ENCODE measurements around the gene C20orf144. TPM values are rescaled to one million over a fixed set of nuclear protein-coding genes. Genes with fewer than 3 reads are reported as not detected.

Gene C20orf144
- total RNA-seq, 1 donor from 2014 or later, result not detected

DNA sequence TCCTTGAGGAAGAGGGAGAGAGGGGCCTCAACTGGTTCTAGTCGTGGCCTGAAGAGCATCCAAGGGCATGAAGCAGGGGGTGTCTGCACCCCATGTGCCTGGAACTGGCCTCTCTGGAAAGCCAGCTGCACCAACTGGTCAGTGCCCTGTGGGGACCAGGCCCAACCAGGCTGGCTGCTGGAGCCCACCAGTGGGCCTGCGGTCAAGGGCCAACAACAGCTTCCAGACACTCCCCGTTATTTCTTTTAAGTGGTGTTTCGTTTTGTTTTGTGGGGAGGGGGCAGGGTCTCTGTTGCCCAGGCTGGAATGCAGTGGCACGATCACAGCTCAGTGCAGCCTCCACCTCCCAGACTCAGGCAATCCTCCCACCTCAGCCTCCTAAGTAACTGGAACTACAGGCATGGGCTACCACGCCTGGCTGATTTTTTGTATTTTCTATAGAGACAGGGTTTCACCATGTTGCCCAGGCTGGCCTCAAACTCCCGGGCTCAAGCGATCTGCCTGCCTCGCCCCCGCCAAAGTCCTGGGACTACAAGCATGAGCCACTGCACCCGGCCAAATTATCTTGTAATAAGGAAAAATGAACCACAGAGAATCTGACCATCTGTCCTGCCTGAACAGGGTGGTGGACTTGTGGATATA lies 11.9 kb upstream of the C20orf144 start:
- TF ChIP-seq, protein P1, sequence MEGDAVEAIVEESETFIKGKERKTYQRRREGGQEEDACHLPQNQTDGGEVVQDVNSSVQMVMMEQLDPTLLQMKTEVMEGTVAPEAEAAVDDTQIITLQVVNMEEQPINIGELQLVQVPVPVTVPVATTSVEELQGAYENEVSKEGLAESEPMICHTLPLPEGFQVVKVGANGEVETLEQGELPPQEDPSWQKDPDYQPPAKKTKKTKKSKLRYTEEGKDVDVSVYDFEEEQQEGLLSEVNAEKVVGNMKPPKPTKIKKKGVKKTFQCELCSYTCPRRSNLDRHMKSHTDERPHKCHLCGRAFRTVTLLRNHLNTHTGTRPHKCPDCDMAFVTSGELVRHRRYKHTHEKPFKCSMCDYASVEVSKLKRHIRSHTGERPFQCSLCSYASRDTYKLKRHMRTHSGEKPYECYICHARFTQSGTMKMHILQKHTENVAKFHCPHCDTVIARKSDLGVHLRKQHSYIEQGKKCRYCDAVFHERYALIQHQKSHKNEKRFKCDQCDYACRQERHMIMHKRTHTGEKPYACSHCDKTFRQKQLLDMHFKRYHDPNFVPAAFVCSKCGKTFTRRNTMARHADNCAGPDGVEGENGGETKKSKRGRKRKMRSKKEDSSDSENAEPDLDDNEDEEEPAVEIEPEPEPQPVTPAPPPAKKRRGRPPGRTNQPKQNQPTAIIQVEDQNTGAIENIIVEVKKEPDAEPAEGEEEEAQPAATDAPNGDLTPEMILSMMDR (IDR thresholded peaks at IDR 0.05), result no peak
- Histone ChIP-seq H3K36me3 (peaks cover 0 to 1% of the 10 kb centered on the region in 2 donors), H3K9me3 (no peaks in the 10 kb centered on the region), H3K27me3 (no peaks in the 10 kb centered on the region), H3K4me3 (no peak overlapping the region), H3K4me1 (peaks cover 8 to 17% of the 10 kb centered on the region in 2 donors), H3K27ac (no peak overlapping the region)
- intact Hi-C loops (cut with DNase I), result no loop called here
- no peak for DNase-seq (ENCODE audit: low spot score in 2 of 2)

DNA sequence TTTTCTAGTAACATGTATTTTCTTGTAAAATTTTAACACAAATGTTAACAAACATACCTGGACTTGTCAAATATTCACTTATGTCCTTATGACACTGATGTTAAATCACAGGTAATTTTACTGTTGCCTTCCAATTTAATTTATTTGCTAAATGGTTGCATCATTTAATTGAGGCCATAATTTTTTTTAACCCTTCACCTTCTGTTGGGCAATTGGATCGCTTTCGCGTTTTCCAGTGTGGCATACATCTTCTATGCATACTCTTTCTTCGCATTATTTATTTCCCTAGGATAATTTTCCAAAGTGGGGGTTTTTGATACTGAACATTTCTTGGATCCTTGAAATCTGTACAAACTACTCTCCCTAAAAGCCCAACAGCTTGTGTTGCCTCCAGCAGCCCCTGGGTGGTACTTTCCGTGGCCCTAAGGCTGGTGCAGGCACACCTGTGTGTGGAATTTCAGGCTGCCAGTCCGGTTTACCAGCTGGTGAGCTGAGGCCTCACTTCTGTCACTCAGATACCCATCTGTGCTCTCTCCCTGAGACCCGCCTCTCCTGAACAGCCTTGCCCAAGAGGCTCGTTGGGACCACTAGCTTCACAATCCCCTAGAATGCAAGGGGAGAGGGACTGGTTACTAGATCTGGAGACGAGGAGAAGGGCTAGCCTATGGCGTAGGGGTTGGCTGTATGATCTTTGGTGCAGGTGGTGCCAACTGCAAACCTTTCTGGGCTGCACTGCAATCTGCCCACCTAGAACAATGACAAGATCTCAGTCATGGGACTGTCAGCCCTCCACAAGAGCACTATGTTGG lies 11.2 kb upstream of the C20orf144 start:
- TF ChIP-seq, protein P1 (IDR thresholded peaks at IDR 0.05), result no peak
- Histone ChIP-seq H3K27me3 (no peaks in the 10 kb centered on the region), H3K36me3 (no peaks in the 10 kb centered on the region), H3K27ac (no peak overlapping the region), H3K4me1 (peaks cover 8 to 17% of the 10 kb centered on the region in 2 donors), H3K4me3 (no peak overlapping the region), H3K9me3 (no peaks in the 10 kb centered on the region)
- intact Hi-C loops (cut with DNase I), result no loop called here
- DNase-seq (ENCODE audit: low spot score in 2 of 2), result no peak

DNA sequence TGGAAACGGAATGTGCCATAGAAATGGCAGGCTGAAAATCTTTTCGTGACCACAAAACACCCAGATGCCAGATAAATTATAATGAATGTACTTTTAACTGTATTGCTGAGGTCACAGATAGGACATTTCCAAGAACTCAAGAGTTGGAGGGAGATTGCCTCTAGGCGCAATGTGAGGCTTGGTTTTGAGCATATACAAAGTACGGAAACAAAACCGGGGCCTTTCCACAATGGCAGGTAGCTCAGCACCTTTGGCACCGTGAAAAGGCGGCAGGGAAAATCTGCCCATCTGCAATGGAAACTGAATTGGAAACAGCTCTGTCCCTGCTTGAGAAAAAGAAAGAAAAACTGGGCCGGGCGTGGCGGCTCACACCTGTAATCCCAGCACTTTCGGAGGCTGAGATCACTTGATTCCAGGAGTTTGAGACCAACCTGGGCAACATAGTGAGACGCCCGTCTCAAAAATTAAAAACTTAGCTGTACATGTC lies 10.5 kb upstream of the C20orf144 start:
- Histone ChIP-seq H3K27ac (no peak overlapping the region), H3K36me3 (no peaks in the 10 kb centered on the region), H3K9me3 (no peaks in the 10 kb centered on the region), H3K4me3 (no peak overlapping the region), H3K4me1 (peaks cover 8 to 15% of the 10 kb centered on the region in 2 donors), H3K27me3 (no peaks in the 10 kb centered on the region)
- TF ChIP-seq, protein P1 (IDR thresholded peaks at IDR 0.05), result no peak
- DNase-seq (ENCODE audit: low spot score in 2 of 2), result no peak
- intact Hi-C loops (cut with DNase I), result no loop called here

DNA sequence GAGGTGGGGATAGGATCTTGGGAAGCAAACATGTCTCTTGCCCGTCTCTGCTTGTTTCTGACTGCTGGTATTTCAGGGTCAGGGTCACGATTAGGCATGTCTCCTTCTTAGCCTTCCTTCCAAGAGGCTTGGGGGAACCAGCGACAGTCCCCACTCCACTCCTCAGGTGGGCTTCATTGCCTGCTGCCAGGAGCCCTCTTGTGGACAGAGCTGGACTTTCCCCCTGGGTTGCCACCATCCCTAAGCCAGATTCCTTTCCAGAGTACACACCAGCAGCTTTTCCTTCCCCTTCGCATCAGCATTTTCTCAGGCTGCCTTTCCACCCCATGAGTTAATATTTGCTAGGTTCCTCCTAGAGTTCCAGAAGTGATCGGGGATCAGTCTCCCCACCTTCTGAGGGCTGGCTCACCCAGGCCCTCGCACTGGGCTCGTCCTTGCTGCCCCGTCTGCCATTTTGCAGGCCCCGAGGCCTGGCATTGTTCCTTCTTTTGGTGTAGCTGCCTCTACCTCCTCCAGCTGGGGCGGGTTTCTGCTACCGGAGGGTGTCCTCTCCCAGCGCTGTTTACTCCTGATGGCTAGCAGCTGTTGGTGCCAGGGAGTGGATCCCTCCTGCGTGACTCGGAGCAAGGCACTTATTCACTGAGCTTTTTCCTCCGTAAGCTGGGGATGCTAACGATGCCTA lies 8.8 kb upstream of the C20orf144 start:
- intact Hi-C loops (cut with DNase I), result no loop called here

More for the DNA sequence above, 8.8 kb upstream of the C20orf144 start:
- Histone ChIP-seq H3K9me3 (no peaks in the 10 kb centered on the region), H3K36me3 (peaks cover 15 to 17% of the 10 kb centered on the region in 2 donors), H3K27me3 (no peaks in the 10 kb centered on the region), H3K27ac (no peak overlapping the region), H3K4me1 (peaks cover 3 to 4% of the 10 kb centered on the region in 2 donors), H3K4me3 (peak overlapping the region; percentile 7 to 44)
- TF ChIP-seq, protein P1 (IDR thresholded peaks at IDR 0.05), result peak; percentile 68 to 81 (median 80)
- no peak for DNase-seq (ENCODE audit: low spot score in 2 of 2)
